Measurements from ENCODE around the gene DDX10.
A peak's percentile ranks its signal among the peaks of the same experiment; 100 is the strongest.

The DDX10 gene

DNA sequence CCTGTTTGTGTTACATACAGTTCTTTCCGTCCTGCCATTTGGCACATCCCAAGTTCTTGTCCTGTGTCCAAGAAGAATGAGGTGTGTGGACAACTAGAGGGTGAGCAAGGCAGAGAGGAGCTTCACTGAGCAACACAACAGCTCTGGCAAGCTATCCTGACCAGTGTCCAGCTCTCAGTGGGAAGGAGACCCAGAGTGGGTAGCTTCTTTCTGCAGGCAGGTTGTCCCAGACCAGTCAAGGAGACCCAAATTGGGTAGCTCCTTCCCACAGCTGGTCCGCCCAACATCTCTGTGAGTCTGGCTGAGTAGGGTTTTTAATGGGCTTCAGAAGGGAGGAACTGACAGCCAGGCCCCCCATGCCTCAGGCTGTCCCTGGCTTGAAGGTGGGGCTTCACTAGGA is 36.1 kb upstream of the DDX10 start:
- DNase-seq (ENCODE audit: low spot score): no peak
- H3K4me3 ChIP-seq (ENCODE audit: low read length in 2 of 2): no peak overlapping the region
- H2BK15ac ChIP-seq (ENCODE audit: low read length): no peak overlapping the region
- peaks cover 0 to 4% (median 0%) of the 10 kb centered on the region in 3 experiments for H3K27me3 ChIP-seq (ENCODE audit: control insufficient read depth in 3 of 3, insufficient read depth in 3 of 3, low read depth in 1 of 3, low read length in 3 of 3)
- H2AFZ ChIP-seq (ENCODE audit: low read length): no peak overlapping the region
- no peak overlapping the region for H2AK5ac ChIP-seq (ENCODE audit: low read depth, low read length)
- H2BK5ac ChIP-seq (ENCODE audit: low read length): peak overlapping the region; percentile 75
- no peak overlapping the region for H3K14ac ChIP-seq (ENCODE audit: low read length)
- H3K4me1 ChIP-seq (ENCODE audit: control insufficient read depth in 2 of 2, insufficient read depth in 1 of 2, low read depth in 1 of 2, low read length in 2 of 2): peaks cover 0 to 3% of the 10 kb centered on the region in 2 donors
- H3K23ac ChIP-seq (ENCODE audit: low read depth, low read length, poor library complexity): no peak overlapping the region
- no peaks in the 10 kb centered on the region for H3K79me1 ChIP-seq (ENCODE audit: low read depth, low read length)
- H3K36me3 ChIP-seq (replicated peaks in 1 of 2; ENCODE audit: control insufficient read depth in 2 of 2, insufficient read depth in 2 of 2, low read length in 2 of 2): no peaks in the 10 kb centered on the region
- peaks cover 10 to 14% of the 10 kb centered on the region in 2 donors for H3K9me3 ChIP-seq (replicated peaks in 1 of 2; ENCODE audit: control insufficient read depth in 2 of 2, insufficient read depth in 1 of 2, low read depth in 1 of 2, low read length in 2 of 2)
- H3K4me2 ChIP-seq (ENCODE audit: insufficient read depth, low read length, poor library complexity, severe bottlenecking): no peak overlapping the region
- H2BK12ac ChIP-seq (ENCODE audit: low read length): no peak overlapping the region
- no CpG with 5 or more reads among the region's 2 CpGs for WGBS, 2 donors (ENCODE audit: extremely low coverage in 2 of 2, insufficient read length in 2 of 2, insufficient replicate concordance in 1 of 2)
- no peak overlapping the region for H4K8ac ChIP-seq (ENCODE audit: low read depth, low read length)
- no peak overlapping the region for H4K91ac ChIP-seq (ENCODE audit: low read depth, low read length, poor library complexity)
- no peak overlapping the region for H3K4ac ChIP-seq (ENCODE audit: low read length)
- no peak overlapping the region for H2BK120ac ChIP-seq (ENCODE audit: low read depth, low read length)
- H3K9ac ChIP-seq (ENCODE audit: low read depth, low read length, poor library complexity): no peak overlapping the region
- H3K27ac ChIP-seq (replicated peaks; ENCODE audit: low read length): no peak overlapping the region
- H3K18ac ChIP-seq (ENCODE audit: low read length): no peak overlapping the region

DNA sequence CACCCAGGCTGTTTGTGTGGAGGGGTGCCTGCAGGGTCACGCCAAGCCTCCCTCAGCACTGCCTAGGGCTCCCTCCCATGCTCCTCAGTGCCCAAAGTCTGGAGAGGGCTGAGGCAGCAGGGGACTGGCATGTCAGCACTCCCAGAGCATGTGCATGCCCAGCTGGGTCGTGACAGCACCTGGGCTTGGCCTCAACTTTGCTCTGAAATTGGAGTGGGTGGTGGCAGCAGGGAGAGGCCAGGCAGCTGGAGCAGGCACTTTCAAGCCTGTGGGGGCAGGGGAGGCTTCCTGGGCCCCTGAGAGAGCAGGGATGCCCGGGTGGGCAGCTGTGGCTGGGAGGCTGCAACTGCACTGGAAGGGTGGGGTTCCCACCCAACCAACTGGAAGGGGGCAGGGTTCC is 35.6 kb upstream of the DDX10 start:
- no peak overlapping the region for H3K18ac ChIP-seq (ENCODE audit: low read length)
- no CpG with 5 or more reads among the region's 3 CpGs for WGBS, 2 donors (ENCODE audit: extremely low coverage in 2 of 2, insufficient read length in 2 of 2, insufficient replicate concordance in 1 of 2)

GRCh38 chr11:108632041-108632704 is 32.7 kb upstream of the DDX10 start:
- no peaks in the 10 kb centered on the region for H3K36me3 ChIP-seq (replicated peaks in 1 of 2; ENCODE audit: control insufficient read depth in 2 of 2, insufficient read depth in 2 of 2, low read length in 2 of 2)
- no peak overlapping the region for H3K18ac ChIP-seq (ENCODE audit: low read length)
- no peak overlapping the region for H4K8ac ChIP-seq (ENCODE audit: low read depth, low read length)
- no peak overlapping the region for H3K14ac ChIP-seq (ENCODE audit: low read length)
- no peak overlapping the region for H2BK120ac ChIP-seq (ENCODE audit: low read depth, low read length)
- no peak overlapping the region for H2BK15ac ChIP-seq (ENCODE audit: low read length)
- peaks cover 0 to 3% of the 10 kb centered on the region in 2 donors for H3K4me1 ChIP-seq (ENCODE audit: control insufficient read depth in 2 of 2, insufficient read depth in 1 of 2, low read depth in 1 of 2, low read length in 2 of 2)
- peaks cover 10 to 14% of the 10 kb centered on the region in 2 donors for H3K9me3 ChIP-seq (replicated peaks in 1 of 2; ENCODE audit: control insufficient read depth in 2 of 2, insufficient read depth in 1 of 2, low read depth in 1 of 2, low read length in 2 of 2)
- H3K4me2 ChIP-seq (ENCODE audit: insufficient read depth, low read length, poor library complexity, severe bottlenecking): no peak overlapping the region
- no peaks in the 10 kb centered on the region for H3K27me3 ChIP-seq (ENCODE audit: control insufficient read depth in 3 of 3, insufficient read depth in 3 of 3, low read depth in 1 of 3, low read length in 3 of 3)
- H3K79me1 ChIP-seq (ENCODE audit: low read depth, low read length): no peaks in the 10 kb centered on the region
- no CpG with 5 or more reads among the region's 2 CpGs for WGBS, 2 donors (ENCODE audit: extremely low coverage in 2 of 2, insufficient read length in 2 of 2, insufficient replicate concordance in 1 of 2)
- no peak overlapping the region for H2BK5ac ChIP-seq (ENCODE audit: low read length)
- H3K4ac ChIP-seq (ENCODE audit: low read length): no peak overlapping the region
- no peak overlapping the region for H2BK12ac ChIP-seq (ENCODE audit: low read length)
- no peak overlapping the region for H2AK5ac ChIP-seq (ENCODE audit: low read depth, low read length)
- H3K23ac ChIP-seq (ENCODE audit: low read depth, low read length, poor library complexity): no peak overlapping the region
- no peak overlapping the region for H3K4me3 ChIP-seq (ENCODE audit: low read length in 2 of 2)
- H4K91ac ChIP-seq (ENCODE audit: low read depth, low read length, poor library complexity): no peak overlapping the region
- no peak overlapping the region for H3K27ac ChIP-seq (replicated peaks; ENCODE audit: low read length)
- peak overlapping the region; percentile 21 for H2AFZ ChIP-seq (ENCODE audit: low read length)
- no peak overlapping the region for H3K9ac ChIP-seq (ENCODE audit: low read depth, low read length, poor library complexity)
- DNase-seq (ENCODE audit: low spot score): no peak

More for the DNA sequence above, 35.6 kb upstream of the DDX10 start:
- Histone ChIP-seq H3K23ac (ENCODE audit: low read depth, low read length, poor library complexity) (no peak overlapping the region), H3K9ac (ENCODE audit: low read depth, low read length, poor library complexity) (no peak overlapping the region), H3K4me1 (ENCODE audit: control insufficient read depth in 2 of 2, insufficient read depth in 1 of 2, low read depth in 1 of 2, low read length in 2 of 2) (peaks cover 0 to 3% of the 10 kb centered on the region in 2 donors), H3K4me3 (ENCODE audit: low read length in 2 of 2) (no peak overlapping the region), H2BK15ac (ENCODE audit: low read length) (peak overlapping the region; percentile 26), H3K4ac (ENCODE audit: low read length) (no peak overlapping the region), H2AFZ (ENCODE audit: low read length) (no peak overlapping the region), H3K27me3 (ENCODE audit: control insufficient read depth in 3 of 3, insufficient read depth in 3 of 3, low read depth in 1 of 3, low read length in 3 of 3) (peaks cover 0 to 4% (median 0%) of the 10 kb centered on the region in 3 experiments), H2AK5ac (ENCODE audit: low read depth, low read length) (no peak overlapping the region), H3K9me3 (replicated peaks in 1 of 2; ENCODE audit: control insufficient read depth in 2 of 2, insufficient read depth in 1 of 2, low read depth in 1 of 2, low read length in 2 of 2) (peaks cover 10 to 14% of the 10 kb centered on the region in 2 donors), H3K36me3 (replicated peaks in 1 of 2; ENCODE audit: control insufficient read depth in 2 of 2, insufficient read depth in 2 of 2, low read length in 2 of 2) (no peaks in the 10 kb centered on the region), H3K4me2 (ENCODE audit: insufficient read depth, low read length, poor library complexity, severe bottlenecking) (no peak overlapping the region), H2BK12ac (ENCODE audit: low read length) (no peak overlapping the region), H3K27ac (replicated peaks; ENCODE audit: low read length) (no peak overlapping the region), H2BK120ac (ENCODE audit: low read depth, low read length) (no peak overlapping the region), H4K91ac (ENCODE audit: low read depth, low read length, poor library complexity) (no peak overlapping the region), H4K8ac (ENCODE audit: low read depth, low read length) (no peak overlapping the region), H3K79me1 (ENCODE audit: low read depth, low read length) (no peaks in the 10 kb centered on the region), H2BK5ac (ENCODE audit: low read length) (peak overlapping the region; percentile 75), H3K14ac (ENCODE audit: low read length) (no peak overlapping the region)
- DNase-seq (ENCODE audit: low spot score): no peak

- Histone ChIP-seq H2BK12ac (ENCODE audit: low read length) (no peak overlapping the region), H3K9me3 (replicated peaks in 1 of 2; ENCODE audit: control insufficient read depth in 2 of 2, insufficient read depth in 1 of 2, low read depth in 1 of 2, low read length in 2 of 2) (no peaks in the 10 kb centered on the region), H2BK15ac (ENCODE audit: low read length) (no peak overlapping the region), H2AFZ (ENCODE audit: low read length) (no peak overlapping the region), H3K27me3 (ENCODE audit: control insufficient read depth in 3 of 3, insufficient read depth in 3 of 3, low read depth in 1 of 3, low read length in 3 of 3) (no peaks in the 10 kb centered on the region), H2BK5ac (ENCODE audit: low read length) (no peak overlapping the region), H4K91ac (ENCODE audit: low read depth, low read length, poor library complexity) (no peak overlapping the region), H3K23ac (ENCODE audit: low read depth, low read length, poor library complexity) (no peak overlapping the region), H3K18ac (ENCODE audit: low read length) (no peak overlapping the region), H3K36me3 (replicated peaks in 1 of 2; ENCODE audit: control insufficient read depth in 2 of 2, insufficient read depth in 2 of 2, low read length in 2 of 2) (no peaks in the 10 kb centered on the region), H3K4me2 (ENCODE audit: insufficient read depth, low read length, poor library complexity, severe bottlenecking) (no peak overlapping the region), H3K27ac (replicated peaks; ENCODE audit: low read length) (no peak overlapping the region), H3K14ac (ENCODE audit: low read length) (no peak overlapping the region), H3K4me1 (ENCODE audit: control insufficient read depth in 2 of 2, insufficient read depth in 1 of 2, low read depth in 1 of 2, low read length in 2 of 2) (peaks cover 0 to 3% of the 10 kb centered on the region in 2 donors), H3K79me1 (ENCODE audit: low read depth, low read length) (no peaks in the 10 kb centered on the region), H4K8ac (ENCODE audit: low read depth, low read length) (no peak overlapping the region), H3K9ac (ENCODE audit: low read depth, low read length, poor library complexity) (no peak overlapping the region), H3K4me3 (ENCODE audit: low read length in 2 of 2) (no peak overlapping the region), H2BK120ac (ENCODE audit: low read depth, low read length) (no peak overlapping the region), H2AK5ac (ENCODE audit: low read depth, low read length) (no peak overlapping the region), H3K4ac (ENCODE audit: low read length) (no peak overlapping the region)
- no peak for DNase-seq (ENCODE audit: low spot score)
Measured at GRCh38 chr11:108635106-108635505, 29.8 kb upstream of the DDX10 start.

Measured in neuronal stem cell (in vitro differentiated cells).